SK-N-DZ (cell line): ENCODE data around the gene PADI1.
A peak's percentile ranks its signal among the peaks of the same experiment; 100 is the strongest.

Experiments
- DNase-seq: peaks from one replicate; pipeline ENCODE4 v3.0.0-alpha.2; 2015; ENCODE audit warnings: low spot score

The PADI1 gene

DNA sequence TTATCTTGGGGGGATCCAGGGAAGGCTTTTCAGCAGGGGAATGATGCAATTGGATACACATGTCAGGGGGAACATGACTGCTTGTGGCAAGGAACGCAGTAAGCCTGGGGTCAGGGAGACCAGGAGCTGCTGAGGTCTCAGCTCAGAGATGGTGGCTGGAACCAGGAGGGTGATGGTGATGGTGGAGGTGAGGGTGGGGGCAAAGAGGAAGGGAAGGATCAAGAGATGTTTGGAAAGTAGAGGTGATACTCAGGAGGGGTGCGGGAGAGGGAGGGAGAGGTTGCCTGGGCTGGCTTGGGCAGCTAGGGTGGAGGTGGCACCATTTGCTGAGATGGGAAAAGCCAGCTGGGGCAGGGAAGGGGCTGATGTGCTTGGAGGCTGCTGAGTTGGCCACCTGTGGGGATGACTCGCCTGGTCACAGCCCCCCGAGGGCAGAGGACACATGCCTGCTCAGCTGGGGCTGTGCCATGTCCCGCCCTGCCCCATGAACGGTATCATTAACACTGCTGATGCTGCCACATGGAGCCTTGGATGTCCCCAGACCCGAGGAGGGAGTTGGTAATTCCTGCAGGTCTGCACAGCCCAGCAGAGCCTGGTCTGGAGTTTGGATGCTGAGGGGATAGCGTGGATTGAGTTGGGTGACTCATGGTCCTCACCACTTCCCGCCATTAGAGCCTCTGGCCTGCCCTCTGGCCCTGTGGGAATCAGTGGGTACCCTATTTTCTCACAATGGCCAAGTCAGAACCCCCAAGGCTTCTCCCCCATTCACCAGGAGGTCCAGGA is 6.3 kb upstream of the PADI1 start:
- DNase-seq, result no peak

- no peak for DNase-seq
These were observed 5.5 kb upstream of the PADI1 start for GRCh38 chr1:17199267-17200044.

DNA sequence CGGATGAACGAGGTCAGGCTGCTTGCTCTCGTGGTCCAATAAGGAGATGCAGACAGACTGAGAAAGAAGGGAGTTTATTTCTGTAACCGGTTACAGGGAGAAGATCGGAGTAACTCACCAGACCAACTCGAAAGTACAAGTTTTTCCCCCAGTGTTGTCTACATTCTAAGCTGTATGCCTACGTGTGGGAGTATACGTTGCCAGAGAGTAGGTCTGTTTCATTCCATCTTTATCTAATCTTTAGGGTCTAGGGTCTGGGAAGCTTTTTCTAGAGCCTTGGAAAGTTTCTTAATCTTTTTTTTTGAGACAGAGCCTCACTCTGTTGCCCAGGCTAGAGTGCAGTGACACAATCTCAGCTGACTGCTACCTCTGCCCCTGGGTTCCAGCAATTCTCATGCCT is 4.7 kb upstream of the PADI1 start:
- DNase-seq, result no peak

GRCh38 chr1:17200756-17201155 is 4.2 kb upstream of the PADI1 start:
- no peak for DNase-seq

- DNase-seq, result no peak
These were observed 3.5 kb upstream of the PADI1 start for GRCh38 chr1:17201201-17202021.

DNA sequence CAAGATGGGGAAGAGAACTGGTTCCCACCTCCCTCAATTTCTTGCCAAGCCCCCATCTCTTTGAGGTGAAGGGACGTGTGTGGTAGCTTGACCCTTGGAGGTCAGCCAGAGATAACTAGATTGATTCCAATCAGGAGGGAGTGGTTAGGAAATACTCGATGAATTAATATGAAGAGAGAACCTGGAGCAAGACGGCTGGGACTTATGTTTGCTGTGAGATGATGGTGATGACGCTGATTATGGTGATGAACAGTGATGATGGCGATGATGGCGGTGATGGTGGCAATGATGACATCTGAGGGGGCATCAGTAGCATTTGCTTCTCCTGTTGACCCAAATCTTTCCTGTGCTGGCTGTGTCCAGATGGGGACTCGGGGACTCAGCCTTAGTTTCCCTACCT is 724 bp downstream of the PADI1 start:
- no peak for DNase-seq

- DNase-seq, result no peak
These were observed 1.3 kb downstream of the PADI1 start for GRCh38 chr1:17206196-17206595.

DNA sequence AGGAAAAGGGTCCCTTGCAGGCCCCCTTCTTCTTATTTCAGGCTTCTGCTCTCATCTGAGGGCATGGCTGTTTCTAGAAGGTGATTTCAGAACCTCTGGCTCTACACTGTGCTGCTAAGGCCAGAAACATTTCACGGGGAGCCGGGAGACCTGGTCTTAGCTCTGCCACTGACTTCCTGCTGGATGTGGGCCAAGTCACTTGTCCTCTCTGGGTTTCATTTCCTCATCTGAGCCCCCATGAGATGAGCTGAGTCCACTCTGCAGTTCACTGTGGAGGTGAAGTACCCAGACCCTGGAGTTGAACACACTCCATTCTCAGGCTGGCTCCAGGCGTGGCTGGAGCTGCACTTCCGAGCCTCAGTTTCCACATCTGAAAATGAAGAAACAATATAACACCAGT is 2.1 kb downstream of the PADI1 start:
- DNase-seq, result no peak

- no peak for DNase-seq
These were observed 2.6 kb downstream of the PADI1 start for GRCh38 chr1:17207540-17207939.

- DNase-seq, result no peak
These were observed 3.1 kb downstream of the PADI1 start for GRCh38 chr1:17207966-17208418.

DNA sequence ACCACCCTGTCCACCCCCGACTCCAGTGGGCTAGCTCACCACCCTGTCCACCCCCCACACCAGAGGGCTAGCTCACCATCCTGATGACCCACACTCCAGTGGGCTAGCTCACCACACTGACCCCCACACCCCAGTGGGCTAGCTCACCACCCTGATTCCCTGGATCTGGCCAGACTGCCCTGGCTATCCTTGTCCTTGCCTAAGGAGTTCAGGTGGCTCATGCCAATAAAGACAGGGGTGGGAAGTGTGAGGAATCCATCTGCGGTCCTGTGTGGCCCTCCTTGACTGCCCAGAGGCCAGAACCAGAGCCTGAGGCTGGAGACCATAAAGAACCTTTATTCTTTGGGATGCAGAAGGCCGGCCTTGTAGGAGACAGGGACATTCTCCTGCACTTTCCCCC is 3.6 kb downstream of the PADI1 start:
- DNase-seq, result no peak

GRCh38 chr1:17209430-17209829 is 4.5 kb downstream of the PADI1 start:
- DNase-seq, result no peak

DNA sequence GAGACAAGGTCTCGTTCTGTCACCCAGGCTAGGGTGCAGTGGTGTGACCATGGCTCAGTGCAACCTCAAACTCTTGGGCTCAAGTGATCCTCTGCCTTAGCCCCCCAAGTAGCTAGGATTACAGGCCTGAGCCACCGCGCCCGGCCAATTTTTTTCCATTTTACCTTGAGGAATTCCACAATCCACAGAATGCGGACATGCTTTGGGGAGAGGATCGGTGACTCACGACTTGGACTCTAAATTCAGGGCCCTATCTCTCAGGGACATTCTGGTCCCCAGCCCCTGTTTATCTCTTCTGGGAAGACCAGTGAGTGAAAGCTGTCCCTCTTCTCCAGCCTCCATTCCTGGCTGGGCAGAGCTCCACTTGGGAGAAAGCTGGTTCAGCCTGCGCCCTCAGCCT is 5.2 kb downstream of the PADI1 start:
- DNase-seq, result no peak

DNA sequence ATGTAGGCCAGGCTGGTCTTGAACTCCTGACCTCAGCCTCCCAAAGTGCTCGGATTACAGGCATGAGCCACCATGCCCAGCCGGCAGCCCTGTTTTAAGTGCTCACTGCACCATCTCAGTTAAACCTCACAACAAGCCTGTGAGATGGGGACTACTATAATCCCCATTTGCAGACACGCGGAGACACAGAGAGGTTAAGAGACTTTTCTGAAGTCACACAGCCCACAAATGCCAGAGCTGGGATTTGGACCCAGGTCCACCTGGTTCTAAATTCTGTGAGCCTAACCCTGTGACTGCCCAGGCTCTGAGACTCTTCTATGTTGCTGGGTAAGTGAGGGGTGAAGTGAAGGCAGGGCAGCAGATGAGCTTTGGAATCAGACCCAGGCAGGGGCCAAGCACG is 6.4 kb downstream of the PADI1 start:
- DNase-seq, result no peak

GRCh38 chr1:17212009-17212408 is 7.1 kb downstream of the PADI1 start:
- DNase-seq, result no peak

DNA sequence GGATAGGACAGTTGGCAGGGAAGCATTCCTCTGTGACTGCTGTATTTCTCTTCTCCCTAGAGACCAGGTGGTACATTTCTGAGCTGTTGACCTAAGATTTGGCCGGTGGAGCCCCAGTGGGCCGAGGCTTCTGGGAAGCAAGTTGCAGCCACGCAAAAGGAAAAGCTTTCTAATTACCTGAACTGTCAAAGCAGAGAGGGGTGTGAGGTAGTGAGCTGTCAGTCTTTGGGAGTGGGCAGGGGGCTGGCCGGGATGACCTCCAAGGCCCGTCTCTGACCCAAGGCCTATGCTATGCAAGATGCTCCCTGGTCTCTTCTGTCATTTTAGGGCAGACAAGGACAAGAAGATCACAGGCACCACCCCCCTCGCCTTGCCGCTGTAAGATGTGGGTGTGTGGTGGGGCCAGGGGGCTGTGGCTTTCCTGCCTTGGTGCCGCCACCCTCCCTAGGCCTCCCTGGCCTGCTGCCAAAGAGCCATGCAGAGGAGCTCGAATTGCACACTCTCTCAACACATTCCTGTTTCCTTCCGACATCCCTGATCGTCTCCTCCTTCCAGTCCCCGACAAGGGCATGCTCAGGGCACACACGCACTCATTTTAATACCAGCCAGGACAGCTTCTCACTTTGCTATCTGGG is 7.7 kb downstream of the PADI1 start:
- peak; percentile 3 for DNase-seq

DNA sequence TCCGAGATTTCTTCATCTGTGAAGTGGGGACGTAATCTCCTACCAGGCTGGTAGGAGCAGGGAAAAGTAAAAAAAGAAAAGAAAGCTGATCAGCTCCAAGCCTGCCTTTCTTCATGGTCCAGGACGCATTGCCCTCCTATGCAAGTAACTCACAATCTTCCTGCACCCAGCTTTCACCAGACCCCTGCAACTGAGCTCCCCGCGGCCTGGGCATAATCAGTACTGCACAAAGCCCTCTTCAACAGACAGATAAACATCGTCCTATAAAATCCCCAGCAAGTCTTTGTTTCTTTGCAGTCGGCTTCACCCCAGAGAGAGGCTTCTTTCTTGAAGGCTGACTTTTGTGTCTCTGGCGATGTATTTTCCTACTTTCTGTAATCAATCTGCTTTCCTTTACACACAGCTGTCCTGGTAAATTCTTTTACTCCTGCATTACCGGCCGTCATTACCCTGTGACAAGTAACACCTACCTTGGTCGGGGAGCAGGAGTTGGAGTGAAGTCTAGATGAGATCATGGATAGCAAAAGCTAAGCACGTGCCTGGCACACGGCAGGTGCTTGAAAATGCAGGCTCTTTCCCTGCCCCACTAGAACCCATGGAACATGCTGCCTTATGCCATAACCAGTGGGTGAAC is 8.3 kb downstream of the PADI1 start:
- no peak for DNase-seq

DNA sequence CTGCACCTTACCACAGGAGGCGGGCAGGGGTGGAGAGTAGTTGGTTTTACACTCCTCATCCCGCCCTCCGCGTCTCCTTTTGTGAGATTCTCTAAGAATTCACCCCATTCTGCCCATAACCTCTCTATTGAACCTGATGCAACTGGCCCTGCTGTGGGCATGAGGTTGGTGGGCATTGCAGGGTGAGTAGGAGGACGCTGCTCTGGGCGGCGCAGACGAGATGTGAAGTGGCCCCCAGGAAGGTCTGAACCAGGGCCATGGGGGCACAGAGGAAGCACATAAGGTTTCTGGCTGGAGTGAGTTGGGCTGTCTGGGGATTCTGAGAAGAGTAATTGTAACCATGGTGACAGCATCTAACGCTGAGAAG is 8.8 kb downstream of the PADI1 start:
- no peak for DNase-seq

DNA sequence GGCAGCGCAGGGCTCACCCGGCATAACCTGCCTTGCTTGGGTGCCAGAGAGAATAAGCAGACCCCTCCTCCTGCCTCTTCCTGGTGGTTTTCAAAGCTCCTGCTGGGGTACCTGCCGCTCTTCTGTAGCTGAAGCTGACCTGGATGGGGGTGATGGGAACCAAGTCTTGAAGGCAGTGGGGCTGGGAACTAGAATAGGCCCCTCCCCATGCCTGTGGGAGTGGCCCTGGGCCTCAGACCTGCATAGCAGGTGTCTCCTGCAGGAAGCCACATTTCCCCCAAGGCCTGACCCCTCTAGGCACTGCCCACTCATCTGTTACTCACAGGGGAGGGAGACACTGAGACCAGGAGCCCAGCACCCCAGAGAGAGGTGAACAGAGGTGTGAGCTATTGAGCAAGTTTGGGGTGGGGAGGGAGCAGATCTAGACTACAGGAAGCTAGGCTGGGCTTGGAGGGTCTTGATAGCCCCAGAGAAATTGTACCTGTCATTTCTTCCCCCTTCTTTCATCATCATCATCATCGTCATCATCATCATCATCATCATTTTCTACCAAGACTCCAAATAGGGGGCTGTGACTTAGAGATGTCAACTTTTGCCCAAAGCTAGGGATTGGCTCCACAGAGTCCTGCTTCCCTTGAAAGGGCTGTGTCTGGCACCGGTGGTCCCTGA is 10.1 kb downstream of the PADI1 start:
- DNase-seq, result no peak

GRCh38 chr1:17215545-17215890 is 10.6 kb downstream of the PADI1 start:
- DNase-seq, result no peak

DNA sequence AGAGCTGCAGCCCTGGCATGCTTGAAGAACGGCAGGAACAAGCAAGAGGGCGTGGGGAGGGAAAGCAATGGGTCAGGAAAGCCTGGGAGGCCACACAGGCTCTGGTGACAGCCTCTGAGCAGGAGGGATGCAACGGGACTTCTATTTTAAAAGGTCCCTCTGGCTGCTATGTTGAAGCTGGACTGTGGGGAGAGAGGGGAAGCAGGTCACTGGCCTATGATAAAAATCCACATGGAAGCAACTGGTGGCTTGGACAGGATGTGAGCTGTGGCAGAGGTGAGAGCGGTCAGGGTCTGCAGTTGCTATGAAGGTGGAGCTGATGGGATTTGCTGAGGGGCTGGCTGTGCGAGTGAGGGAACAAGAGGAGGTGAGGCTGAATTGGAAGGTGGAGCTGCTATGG is 11.2 kb downstream of the PADI1 start:
- no peak for DNase-seq
